ENCODE results near the gene UCKL1. TPM values are rescaled to one million over a fixed set of nuclear protein-coding genes. Genes with fewer than 3 reads are reported as not detected.

Gene UCKL1
- total RNA-seq, 1 donor from 2014 or later, result 27.2 TPM

- Mint-ChIP-seq H3K36me3 (ENCODE audit: low read depth) (peaks cover 8% of the 10 kb centered on the region), H3K4me3 (ENCODE audit: unreplicated experiment) (peak within 1 kb of the TSS; percentile 79), H3K9me3 (ENCODE audit: low read depth) (no peaks in the 10 kb centered on the region), H3K27ac (ENCODE audit: unreplicated experiment) (peak within 1 kb of the TSS; percentile 90), H3K4me1 (ENCODE audit: low read depth) (peaks cover 39% of the 10 kb centered on the region), H3K27me3 (ENCODE audit: low read depth) (no peaks in the 10 kb centered on the region)
- DNase-seq (ENCODE audit: low spot score), result peak; percentile 97
- TF ChIP-seq, protein P1, sequence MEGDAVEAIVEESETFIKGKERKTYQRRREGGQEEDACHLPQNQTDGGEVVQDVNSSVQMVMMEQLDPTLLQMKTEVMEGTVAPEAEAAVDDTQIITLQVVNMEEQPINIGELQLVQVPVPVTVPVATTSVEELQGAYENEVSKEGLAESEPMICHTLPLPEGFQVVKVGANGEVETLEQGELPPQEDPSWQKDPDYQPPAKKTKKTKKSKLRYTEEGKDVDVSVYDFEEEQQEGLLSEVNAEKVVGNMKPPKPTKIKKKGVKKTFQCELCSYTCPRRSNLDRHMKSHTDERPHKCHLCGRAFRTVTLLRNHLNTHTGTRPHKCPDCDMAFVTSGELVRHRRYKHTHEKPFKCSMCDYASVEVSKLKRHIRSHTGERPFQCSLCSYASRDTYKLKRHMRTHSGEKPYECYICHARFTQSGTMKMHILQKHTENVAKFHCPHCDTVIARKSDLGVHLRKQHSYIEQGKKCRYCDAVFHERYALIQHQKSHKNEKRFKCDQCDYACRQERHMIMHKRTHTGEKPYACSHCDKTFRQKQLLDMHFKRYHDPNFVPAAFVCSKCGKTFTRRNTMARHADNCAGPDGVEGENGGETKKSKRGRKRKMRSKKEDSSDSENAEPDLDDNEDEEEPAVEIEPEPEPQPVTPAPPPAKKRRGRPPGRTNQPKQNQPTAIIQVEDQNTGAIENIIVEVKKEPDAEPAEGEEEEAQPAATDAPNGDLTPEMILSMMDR (IDR thresholded peaks at IDR 0.05), result peak; percentile 11
These were observed 61.6 kb downstream of the UCKL1 start, which contains the start of gene DNAJC5 for GRCh38 chr20:63894358-63895201. TSS of gene DNAJC5 (plus strand) at chr20:63895126. CDS start at chr20:63928346, 33,220 bp downstream.

GRCh38 chr20:63893999-63894357 lies 62.2 kb downstream of the UCKL1 start:
- H3K27ac Mint-ChIP-seq (ENCODE audit: unreplicated experiment), result peak overlapping the region; percentile 86
- no peaks in the 10 kb centered on the region for H3K9me3 Mint-ChIP-seq (ENCODE audit: low read depth)
- no peaks in the 10 kb centered on the region for H3K27me3 Mint-ChIP-seq (ENCODE audit: low read depth)
- peaks cover 8% of the 10 kb centered on the region for H3K36me3 Mint-ChIP-seq (ENCODE audit: low read depth)
- no peak for DNase-seq (ENCODE audit: low spot score)
- peaks cover 35% of the 10 kb centered on the region for H3K4me1 Mint-ChIP-seq (ENCODE audit: low read depth)
- TF ChIP-seq, protein P1 (IDR thresholded peaks at IDR 0.05), result no peak
- H3K4me3 Mint-ChIP-seq (ENCODE audit: unreplicated experiment), result peak overlapping the region; percentile 78

DNA sequence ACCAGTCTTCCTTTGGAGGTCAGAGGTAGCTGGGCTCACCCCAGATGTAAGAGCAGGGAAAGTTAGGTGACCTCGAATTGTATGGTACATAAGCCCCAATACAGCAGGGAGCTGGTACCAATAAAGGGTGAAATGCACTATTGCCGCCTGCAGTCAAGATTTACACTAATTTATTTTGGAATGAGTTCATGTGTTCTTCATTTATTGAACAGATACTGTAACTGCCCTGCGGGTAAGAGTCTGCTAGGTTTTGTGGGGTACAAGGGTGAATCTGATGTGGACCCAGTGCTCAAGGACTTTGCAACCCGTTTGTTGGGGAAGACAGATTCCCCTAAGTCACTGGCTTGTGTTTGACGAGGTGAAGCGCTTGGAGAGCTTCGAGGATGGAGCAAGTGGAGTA lies 63.8 kb downstream of the UCKL1 start:
- Mint-ChIP-seq H3K36me3 (ENCODE audit: low read depth) (peaks cover 9% of the 10 kb centered on the region), H3K4me3 (ENCODE audit: unreplicated experiment) (no peak overlapping the region), H3K27ac (ENCODE audit: unreplicated experiment) (peak overlapping the region; percentile 17), H3K9me3 (ENCODE audit: low read depth) (no peaks in the 10 kb centered on the region), H3K27me3 (ENCODE audit: low read depth) (no peaks in the 10 kb centered on the region), H3K4me1 (ENCODE audit: low read depth) (peaks cover 23% of the 10 kb centered on the region)
- DNase-seq (ENCODE audit: low spot score), result no peak
- TF ChIP-seq, protein P1 (IDR thresholded peaks at IDR 0.05), result no peak

DNA sequence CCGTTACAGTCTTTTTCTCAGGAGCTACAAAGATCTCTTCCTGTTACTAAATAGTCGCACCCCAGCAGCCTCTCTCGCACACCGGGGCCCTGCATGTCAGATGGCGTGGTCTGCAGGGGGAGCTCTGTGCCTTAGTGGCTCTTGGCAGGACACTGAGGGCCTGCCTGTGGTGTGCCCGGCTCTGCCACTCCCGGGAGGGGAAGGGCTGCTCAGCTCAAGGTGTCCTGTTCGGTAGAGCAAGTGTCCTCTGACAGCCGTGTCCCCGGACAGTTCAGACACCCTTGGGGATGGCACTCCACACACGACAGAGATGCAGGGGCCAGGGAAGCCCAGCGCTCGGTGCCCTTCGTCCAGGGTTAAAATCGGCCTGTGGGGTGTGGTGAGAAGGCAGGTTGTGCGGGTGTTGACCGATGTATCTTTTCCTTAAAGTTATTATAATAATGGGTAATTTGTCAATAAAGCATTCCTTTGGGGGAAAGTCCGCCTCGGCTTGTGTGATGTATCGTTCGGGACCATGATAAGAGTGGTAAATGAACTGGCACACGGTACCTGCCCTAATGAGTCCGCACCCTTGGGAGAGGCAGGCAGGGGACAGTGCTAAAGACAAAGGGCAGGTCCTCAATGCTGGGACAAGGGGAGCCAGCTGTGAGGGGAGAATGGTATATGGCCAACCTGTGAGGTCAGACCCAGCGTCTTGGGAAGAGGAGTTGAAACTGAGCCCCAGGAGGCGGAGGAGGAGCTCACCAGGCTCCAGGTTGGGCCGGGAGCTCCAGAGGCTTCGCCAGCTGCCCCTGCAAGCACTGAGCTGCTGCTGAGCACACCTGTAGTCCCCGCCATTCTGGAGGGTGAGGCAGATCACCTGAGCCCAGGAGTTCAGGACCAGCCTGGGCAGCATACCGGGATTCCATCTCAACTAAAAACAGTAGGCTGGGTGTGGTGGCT lies 64.9 kb downstream of the UCKL1 start:
- DNase-seq (ENCODE audit: low spot score), result no peak
- TF ChIP-seq, protein P1 (IDR thresholded peaks at IDR 0.05), result no peak
- no peak overlapping the region for H3K4me3 Mint-ChIP-seq (ENCODE audit: unreplicated experiment)
- peaks cover 10% of the 10 kb centered on the region for H3K36me3 Mint-ChIP-seq (ENCODE audit: low read depth)
- H3K27me3 Mint-ChIP-seq (ENCODE audit: low read depth), result no peaks in the 10 kb centered on the region
- no peaks in the 10 kb centered on the region for H3K9me3 Mint-ChIP-seq (ENCODE audit: low read depth)
- no peak overlapping the region for H3K27ac Mint-ChIP-seq (ENCODE audit: unreplicated experiment)
- peaks cover 14% of the 10 kb centered on the region for H3K4me1 Mint-ChIP-seq (ENCODE audit: low read depth)

DNA sequence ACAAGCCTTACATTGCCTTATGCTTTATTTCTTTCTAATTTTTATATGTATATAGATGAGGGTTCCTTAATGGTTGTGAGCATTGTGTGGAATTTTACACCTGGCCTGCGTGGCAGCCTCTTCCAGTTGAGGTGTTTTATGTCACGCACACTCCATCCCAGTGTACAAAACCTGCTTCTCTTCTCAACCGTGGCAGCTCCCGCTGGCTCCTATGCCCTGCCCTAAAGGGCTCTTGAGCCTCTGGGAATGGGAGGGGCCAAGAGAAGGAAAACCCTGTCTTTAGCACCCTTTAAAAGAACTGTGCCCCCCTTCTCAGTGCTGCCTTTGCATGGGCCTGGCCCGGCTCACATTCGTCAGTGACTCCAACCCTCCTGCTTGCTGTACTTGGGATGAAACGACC lies 65.6 kb downstream of the UCKL1 start:
- Mint-ChIP-seq H3K27ac (ENCODE audit: unreplicated experiment) (no peak overlapping the region), H3K9me3 (ENCODE audit: low read depth) (no peaks in the 10 kb centered on the region), H3K36me3 (ENCODE audit: low read depth) (peaks cover 10% of the 10 kb centered on the region), H3K4me1 (ENCODE audit: low read depth) (peaks cover 8% of the 10 kb centered on the region), H3K4me3 (ENCODE audit: unreplicated experiment) (no peak overlapping the region), H3K27me3 (ENCODE audit: low read depth) (no peaks in the 10 kb centered on the region)
- TF ChIP-seq, protein P1 (IDR thresholded peaks at IDR 0.05), result no peak
- DNase-seq (ENCODE audit: low spot score), result no peak
